HepG2 (cell line): ENCODE measurements around the gene GRPEL2. TPM values are rescaled to one million over a fixed set of nuclear protein-coding genes. Genes with fewer than 3 reads are reported as not detected.
A peak's percentile ranks its signal among the peaks of the same experiment; 100 is the strongest.

Source experiments
- CBX2 ChIP-seq, 2 experiments: fragments of 200-600 bp in 1 of 2; sonication (generic); formaldehyde crosslinking in 1 of 2; IDR thresholded peaks; 2 replicates each; pipeline versions ENCODE4 v1.7.0 to v1.8.1; 2018 to 2022; ENCODE audit warnings: low read depth in 2 of 2, low read length in 1 of 2, mild to moderate bottlenecking in 1 of 2, missing genetic modification reagents in 1 of 2
- CENPT ChIP-seq: sonication (generic); formaldehyde crosslinking; IDR thresholded peaks from 2 replicates; pipeline ENCODE4 v1.8.0; 2022; ENCODE audit warnings: low read depth, mild to moderate bottlenecking, moderate library complexity, missing genetic modification reagents
- DR1 ChIP-seq: sonication (generic); formaldehyde crosslinking; IDR thresholded peaks from 2 replicates; pipeline ENCODE4 v1.8.0; 2021; ENCODE audit warnings: mild to moderate bottlenecking, missing genetic modification reagents, inconsistent platforms
- ELF4 ChIP-seq: sonication (generic); formaldehyde crosslinking; IDR thresholded peaks from 2 replicates; pipeline ENCODE4 v1.5.0; 2020; ENCODE audit warnings: missing genetic modification reagents, mild to moderate bottlenecking, moderate library complexity, borderline replicate concordance
- ETV5 ChIP-seq: IDR thresholded peaks from 2 replicates; pipeline ENCODE4 v1.6.1; 2018; ENCODE audit warnings: missing biosample characterization, missing genetic modification reagents, inconsistent platforms, borderline replicate concordance
- FOXM1 ChIP-seq: sonication (generic); formaldehyde crosslinking; IDR thresholded peaks from 2 replicates; pipeline ENCODE4 v1.5.0; 2020; ENCODE audit warnings: missing genetic modification reagents
- HMG20A ChIP-seq: IDR thresholded peaks from 2 replicates; pipeline ENCODE4 v1.6.1; 2016; ENCODE audit warnings: borderline replicate concordance
- NFE2L1 ChIP-seq: sonication (generic); formaldehyde crosslinking; IDR thresholded peaks from 2 replicates; pipeline ENCODE4 v1.4.0; 2020; ENCODE audit warnings: missing genetic modification reagents, mild to moderate bottlenecking, borderline replicate concordance
- PRPF4 ChIP-seq: fragments of 200-400 bp; formaldehyde crosslinking; IDR thresholded peaks from 2 replicates; pipeline ENCODE4 v1.6.1; 2016; ENCODE audit warnings: low read length, low read depth; ENCODE audit not compliant: poor library complexity, severe bottlenecking
- RAD21 ChIP-seq: fragments of 450-650 bp; formaldehyde crosslinking; IDR thresholded peaks from 2 replicates; pipeline ENCODE4 v1.5.0; 2020; ENCODE audit warnings: mild to moderate bottlenecking
- REPIN1 ChIP-seq: sonication (generic); formaldehyde crosslinking; IDR thresholded peaks from 2 replicates; pipeline ENCODE4 v1.8.0; 2022; ENCODE audit warnings: missing genetic modification reagents, low read depth, mild to moderate bottlenecking, borderline replicate concordance
- TBL1XR1 ChIP-seq: fragments of 150-350 bp; IDR thresholded peaks from 2 replicates; pipeline ENCODE4 v1.6.1; 2014; ENCODE audit warnings: borderline replicate concordance, low read length; ENCODE audit not compliant: partially characterized antibody
- TMF1 ChIP-seq: sonication (generic); formaldehyde crosslinking; IDR thresholded peaks from 2 replicates; pipeline ENCODE4 v1.8.1; 2022; ENCODE audit warnings: low read depth, missing genetic modification reagents
- ZBTB38 ChIP-seq: sonication (generic); formaldehyde crosslinking; IDR thresholded peaks from 2 replicates; pipeline ENCODE4 v1.5.1; 2020; ENCODE audit warnings: mild to moderate bottlenecking, missing genetic modification reagents
- ZNF121 ChIP-seq: sonication (generic); formaldehyde crosslinking; IDR thresholded peaks from 2 replicates; pipeline ENCODE4 v1.5.0; 2020; ENCODE audit warnings: mild to moderate bottlenecking, missing genetic modification reagents
- ZNF33A ChIP-seq: sonication (generic); formaldehyde crosslinking; IDR thresholded peaks from 2 replicates; pipeline ENCODE4 v1.5.1; 2020; ENCODE audit warnings: missing genetic modification reagents, mild to moderate bottlenecking, moderate library complexity, borderline replicate concordance
- ZNF34 ChIP-seq: sonication (generic); formaldehyde crosslinking; IDR thresholded peaks from 2 replicates; pipeline ENCODE4 v1.4.0; 2020; ENCODE audit warnings: mild to moderate bottlenecking, missing genetic modification reagents, borderline replicate concordance
- ZNF547 ChIP-seq: sonication (generic); formaldehyde crosslinking; IDR thresholded peaks from 2 replicates; pipeline ENCODE4 v1.5.1; 2020; ENCODE audit warnings: mild to moderate bottlenecking, missing genetic modification reagents
- ZNF558 ChIP-seq: sonication (generic); formaldehyde crosslinking; IDR thresholded peaks from 2 replicates; pipeline ENCODE4 v1.9.0; 2022; ENCODE audit warnings: mild to moderate bottlenecking, missing genetic modification reagents, borderline replicate concordance
- ZNF567 ChIP-seq: sonication (generic); formaldehyde crosslinking; IDR thresholded peaks from 2 replicates; pipeline ENCODE4 v1.8.1; 2023; ENCODE audit warnings: mild to moderate bottlenecking, missing genetic modification reagents, borderline replicate concordance
- ZNF672 ChIP-seq: sonication (generic); formaldehyde crosslinking; IDR thresholded peaks from 2 replicates; pipeline ENCODE4 v1.8.1; 2022; ENCODE audit warnings: missing genetic modification reagents
- polyA plus RNA-seq, 8 experiments: library from polyadenylated mRNA; depleted of rRNA in 3 of 8; stranded (reverse) in 7 of 8; unstranded in 1 of 8; fragments of >200 nt; fragmentation: Illumina TruSeq in 4 of 8; extraction: Trizol in 4 of 8; gene quantifications; 2 replicates each; pipeline versions ENCODE4 v1.2.1 to v1.2.3, GENCODE V29; 2011 to 2016; ENCODE audit warnings: low read depth in 4 of 8, missing spikeins in 1 of 8, mixed read lengths in 1 of 8; ENCODE audit not compliant: insufficient read depth in 1 of 8
- total RNA-seq, 5 experiments: library from RNA; depleted of rRNA; stranded (reverse); fragments of >200 nt; fragmentation: Illumina TruSeq; extraction: Trizol; gene quantifications; 2 replicates each; pipeline ENCODE4 v1.2.3, GENCODE V29; 2016; ENCODE audit warnings: low read depth in 1 of 5
- TF ChIP-seq, protein P1 (sequence below): sonication (generic); formaldehyde crosslinking; IDR thresholded peaks from 2 replicates; pipeline ENCODE4 v1.9.0; 2021; ENCODE audit warnings: missing genetic modification reagents, mild to moderate bottlenecking, borderline replicate concordance
- TF ChIP-seq, protein P2 (sequence below): sonication (generic); formaldehyde crosslinking; IDR thresholded peaks from 2 replicates; pipeline ENCODE4 v1.5.0; 2020; ENCODE audit warnings: missing genetic modification reagents, mild to moderate bottlenecking, borderline replicate concordance
- TF ChIP-seq, protein P3 (sequence below), 2 experiments: sonication (generic) in 1 of 2; formaldehyde crosslinking in 1 of 2; IDR thresholded peaks; 2 replicates each; pipeline versions ENCODE4 v1.4.0 to v1.6.1; 2018 to 2020; ENCODE audit warnings: missing genetic modification reagents in 2 of 2, borderline replicate concordance in 1 of 2, low read depth in 1 of 2, mild to moderate bottlenecking in 1 of 2, missing biosample characterization in 1 of 2

The GRPEL2 gene
- total and polyA plus RNA-seq, 2 of the 13 experiments (the other 11 are each of a cell fraction or from before 2014, with no cell fraction given) = 13.1 to 16.6 TPM

DNA sequence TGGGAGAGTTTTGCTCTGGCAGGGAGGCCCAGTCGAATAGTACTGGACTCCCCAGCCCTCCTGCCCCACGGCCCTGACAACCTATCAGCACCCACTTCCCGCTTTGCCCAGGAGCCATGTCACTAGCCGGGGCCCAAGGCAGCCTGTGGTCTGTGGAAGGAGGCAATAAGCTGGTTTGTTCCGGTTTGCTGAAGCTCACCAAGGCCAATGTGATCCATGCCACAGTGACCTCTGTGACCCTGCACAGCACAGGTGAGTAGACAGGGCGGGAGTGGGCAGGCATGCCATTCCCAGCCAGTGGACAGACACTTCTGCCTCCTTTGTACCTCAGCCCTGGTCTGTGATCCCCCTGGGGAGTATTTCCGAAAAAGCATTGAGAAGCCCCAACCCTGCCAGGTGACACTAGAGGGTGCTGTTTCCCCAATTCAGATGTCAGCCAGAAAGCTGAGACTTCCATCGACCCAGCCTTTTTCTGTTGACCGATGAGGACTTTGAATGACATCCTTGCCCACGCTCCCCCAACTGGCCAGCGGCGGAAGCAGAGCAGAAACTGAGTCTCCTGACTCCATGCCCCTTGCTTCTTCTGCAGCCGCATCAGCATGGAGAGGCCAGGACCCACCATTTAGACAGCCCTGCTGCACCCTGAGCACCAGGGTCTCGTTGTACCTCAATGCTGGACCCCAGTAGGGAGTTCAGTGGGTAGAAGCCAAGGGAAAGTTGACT is 22.1 kb downstream of the GRPEL2 start (continued):
- TF ChIP-seq, protein P1, sequence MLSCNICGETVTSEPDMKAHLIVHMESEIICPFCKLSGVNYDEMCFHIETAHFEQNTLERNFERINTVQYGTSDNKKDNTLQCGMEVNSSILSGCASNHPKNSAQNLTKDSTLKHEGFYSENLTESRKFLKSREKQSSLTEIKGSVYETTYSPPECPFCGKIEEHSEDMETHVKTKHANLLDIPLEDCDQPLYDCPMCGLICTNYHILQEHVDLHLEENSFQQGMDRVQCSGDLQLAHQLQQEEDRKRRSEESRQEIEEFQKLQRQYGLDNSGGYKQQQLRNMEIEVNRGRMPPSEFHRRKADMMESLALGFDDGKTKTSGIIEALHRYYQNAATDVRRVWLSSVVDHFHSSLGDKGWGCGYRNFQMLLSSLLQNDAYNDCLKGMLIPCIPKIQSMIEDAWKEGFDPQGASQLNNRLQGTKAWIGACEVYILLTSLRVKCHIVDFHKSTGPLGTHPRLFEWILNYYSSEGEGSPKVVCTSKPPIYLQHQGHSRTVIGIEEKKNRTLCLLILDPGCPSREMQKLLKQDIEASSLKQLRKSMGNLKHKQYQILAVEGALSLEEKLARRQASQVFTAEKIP = no peak
- TF ChIP-seq NFE2L1 (CRISPR knock-in tag) (no peak), ZNF121 (CRISPR knock-in tag) (no peak), ELF4 (no peak), HMG20A (CRISPR knock-in tag) (no peak; the same call in 1 of the 2 replicates), PRPF4 (no peak), ZBTB38 (no peak), ZNF34 (CRISPR knock-in tag) (no peak), ZNF33A (CRISPR knock-in tag) (no peak), CENPT (no peak), ZNF547 (no peak; the same call in 1 of the 2 replicates), REPIN1 (CRISPR knock-in tag) (peak; percentile 79; the same call in 1 of the 2 replicates), CBX2 (IDR thresholded peaks at IDR 0.05; ENCODE audit: low read depth, low read length) (no peak), CBX2 (CRISPR knock-in tag; IDR thresholded peaks at IDR 0.05; ENCODE audit: low read depth) (no peak), RAD21 (CRISPR knock-in tag) (peak; percentile 86), DR1 (CRISPR knock-in tag) (no peak), ETV5 (peak; percentile 29; the same call in 1 of the 2 replicates), TBL1XR1 (no peak), FOXM1 (no peak), ZNF558 (CRISPR knock-in tag) (no peak), ZNF567 (no peak), ZNF672 (CRISPR knock-in tag) (no peak), TMF1 (no peak)
- TF ChIP-seq, protein P2, sequence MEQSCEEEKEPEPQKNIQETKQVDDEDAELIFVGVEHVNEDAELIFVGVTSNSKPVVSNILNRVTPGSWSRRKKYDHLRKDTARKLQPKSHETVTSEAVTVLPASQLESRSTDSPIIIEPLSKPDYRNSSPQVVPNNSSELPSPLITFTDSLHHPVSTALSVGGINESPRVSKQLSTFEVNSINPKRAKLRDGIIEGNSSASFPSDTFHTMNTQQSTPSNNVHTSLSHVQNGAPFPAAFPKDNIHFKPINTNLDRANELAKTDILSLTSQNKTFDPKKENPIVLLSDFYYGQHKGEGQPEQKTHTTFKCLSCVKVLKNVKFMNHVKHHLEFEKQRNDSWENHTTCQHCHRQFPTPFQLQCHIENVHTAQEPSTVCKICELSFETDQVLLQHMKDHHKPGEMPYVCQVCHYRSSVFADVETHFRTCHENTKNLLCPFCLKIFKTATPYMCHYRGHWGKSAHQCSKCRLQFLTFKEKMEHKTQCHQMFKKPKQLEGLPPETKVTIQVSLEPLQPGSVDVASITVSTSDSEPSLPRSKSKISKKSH (CRISPR knock-in tag) = 0 out of 2 replicates have a peak, but pooled peaks have one; percentile 17
- TF ChIP-seq, protein P3, sequence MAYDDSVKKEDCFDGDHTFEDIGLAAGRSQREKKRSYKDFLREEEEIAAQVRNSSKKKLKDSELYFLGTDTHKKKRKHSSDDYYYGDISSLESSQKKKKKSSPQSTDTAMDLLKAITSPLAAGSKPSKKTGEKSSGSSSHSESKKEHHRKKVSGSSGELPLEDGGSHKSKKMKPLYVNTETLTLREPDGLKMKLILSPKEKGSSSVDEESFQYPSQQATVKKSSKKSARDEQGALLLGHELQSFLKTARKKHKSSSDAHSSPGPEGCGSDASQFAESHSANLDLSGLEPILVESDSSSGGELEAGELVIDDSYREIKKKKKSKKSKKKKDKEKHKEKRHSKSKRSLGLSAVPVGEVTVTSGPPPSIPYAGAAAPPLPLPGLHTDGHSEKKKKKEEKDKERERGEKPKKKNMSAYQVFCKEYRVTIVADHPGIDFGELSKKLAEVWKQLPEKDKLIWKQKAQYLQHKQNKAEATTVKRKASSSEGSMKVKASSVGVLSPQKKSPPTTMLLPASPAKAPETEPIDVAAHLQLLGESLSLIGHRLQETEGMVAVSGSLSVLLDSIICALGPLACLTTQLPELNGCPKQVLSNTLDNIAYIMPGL (CRISPR knock-in tag; IDR thresholded peaks at IDR 0.05; ENCODE audit: borderline replicate concordance in 1 of 2, low read depth in 1 of 2) = peak; percentile 86 to 96
